PC-9 (cell line): ENCODE data around the gene PPP2R2C. TPM values are rescaled to one million over a fixed set of nuclear protein-coding genes. Genes with fewer than 3 reads are reported as not detected.

Source experiments
- BruUV-seq: library from RNA; stranded (reverse); fragments of 400-500 nt; replicated peaks from 2 replicates; lab custom pipeline; 2021; lab: Mats Ljungman, UMichigan
- CTCF ChIA-PET: fragments of 300-600 bp; sonication (Branson Sonifier 250); formaldehyde crosslinking; loops from one replicate; lab custom pipeline; 2022; ENCODE audit warnings: antibody characterized with exemption; lab: Charles Lee
- POLR2A ChIA-PET: fragments of 300-600 bp; sonication (Branson Sonifier 250); formaldehyde crosslinking; loops from one replicate; lab custom pipeline; 2022; ENCODE audit warnings: antibody characterized with exemption; ENCODE audit not compliant: unreplicated experiment; lab: Charles Lee
- DNase-seq, 2 experiments: peaks; one replicate each; pipeline versions ENCODE4 v3.0.0 to v3.0.0-alpha.2; 2015 to 2022; ENCODE audit warnings: mixed read lengths in 1 of 2
- H2AFZ ChIP-seq: fragments of 200-600 bp; sonication (generic); 2 replicates; pipeline ENCODE4 v1.8.1; 2017; ENCODE audit warnings: antibody characterized with exemption
- H3F3A ChIP-seq: fragments of 200-600 bp; sonication (generic); 2 replicates; pipeline ENCODE4 v1.8.1; 2017; ENCODE audit warnings: antibody characterized with exemption, mild to moderate bottlenecking, low read depth; ENCODE audit not compliant: insufficient read depth
- H3K27ac ChIP-seq: fragments of 200-600 bp; sonication (generic); 2 replicates; pipeline ENCODE4 v1.6.1; 2016; ENCODE audit warnings: mixed run types
- H3K27me3 ChIP-seq: fragments of 200-600 bp; sonication (generic); 2 replicates; pipeline ENCODE4 v1.6.1; 2016; ENCODE audit warnings: low read depth, mixed run types; ENCODE audit not compliant: insufficient read depth
- H3K36me3 ChIP-seq: fragments of 200-600 bp; sonication (generic); 2 replicates; pipeline ENCODE4 v1.6.1; 2016; ENCODE audit warnings: low read depth, mixed run types
- H3K4me1 ChIP-seq: fragments of 200-600 bp; sonication (generic); replicated peaks from 2 replicates; pipeline ENCODE4 v1.6.1; 2016; ENCODE audit warnings: mixed run types; ENCODE audit not compliant: insufficient read depth
- H3K4me2 ChIP-seq: fragments of 200-600 bp; sonication (generic); 2 replicates; pipeline ENCODE4 v1.6.1; 2017; ENCODE audit warnings: mixed run types
- H3K4me3 ChIP-seq: fragments of 200-600 bp; sonication (generic); 2 replicates; pipeline ENCODE4 v1.6.1; 2016; ENCODE audit warnings: mixed run types
- H3K79me2 ChIP-seq: fragments of 200-600 bp; sonication (generic); 2 replicates; pipeline ENCODE4 v1.6.1; 2017; ENCODE audit warnings: low read depth, mixed run types
- H3K9me2 ChIP-seq: fragments of 200-600 bp; sonication (generic); 2 replicates; pipeline ENCODE4 v1.8.1; 2017; ENCODE audit warnings: mild to moderate bottlenecking; ENCODE audit not compliant: insufficient read depth
- H3K9me3 ChIP-seq: fragments of 200-600 bp; sonication (generic); 2 replicates; pipeline ENCODE4 v1.8.1; 2016; ENCODE audit warnings: low read depth; ENCODE audit not compliant: insufficient read depth
- H4K20me1 ChIP-seq: fragments of 200-600 bp; sonication (generic); 2 replicates; pipeline ENCODE4 v1.8.1; 2017; ENCODE audit not compliant: insufficient read depth
- CTCF ChIP-seq: fragments of 200-600 bp; sonication (generic); conservative IDR thresholded peaks from 2 replicates; pipeline ENCODE4 v1.6.1; 2017; ENCODE audit warnings: mixed run types, antibody characterized with exemption, mild to moderate bottlenecking, moderate library complexity
- EZH2 ChIP-seq: fragments of 200-600 bp; sonication (generic); IDR thresholded peaks from 2 replicates; pipeline ENCODE4 v1.8.0; 2017; ENCODE audit warnings: antibody characterized with exemption, low read depth
- intact Hi-C: fragments of 100-400 bp; cut with micrococcal nuclease; formaldehyde crosslinking; loops from one replicate; pipeline ENCODE4 v1.10.0; 2022; ENCODE audit not compliant: unreplicated experiment
- total RNA-seq: library from RNA; stranded (reverse); gene quantifications from 2 replicates; pipeline ENCODE4 v1.2.3, GENCODE V29; 2021

PPP2R2C gene
- total RNA-seq, 1 experiment from 2014 or later: 40.9 TPM

- no peaks in the 10 kb centered on the region for H3K79me2 ChIP-seq
Observed at GRCh38 chr4:6448476-6449170, 23.8 kb downstream of the PPP2R2C start.

GRCh38 chr4:6447672-6448171 is 24.7 kb downstream of the PPP2R2C start:
- Histone ChIP-seq H3F3A (no peaks in the 10 kb centered on the region), H3K27ac (no peak overlapping the region), H3K36me3 (no peaks in the 10 kb centered on the region), H3K9me2 (no peaks in the 10 kb centered on the region), H2AFZ (no peak overlapping the region), H3K79me2 (no peaks in the 10 kb centered on the region), H3K4me3 (no peak overlapping the region), H3K4me1 (no peaks in the 10 kb centered on the region), H4K20me1 (no peaks in the 10 kb centered on the region), H3K4me2 (no peak overlapping the region), H3K9me3 (no peaks in the 10 kb centered on the region), H3K27me3 (no peaks in the 10 kb centered on the region)
- ChIA-PET POLR2A (no interaction called here), CTCF (no interaction called here)
- BruUV-seq: no TSS peak
- intact Hi-C loops: no loop called here
- DNase-seq: no peak
- TF ChIP-seq CTCF (no peak), EZH2 (no peak)

More at GRCh38 chr4:6448476-6449170, 23.8 kb downstream of the PPP2R2C start:
- H3K9me3 ChIP-seq: no peaks in the 10 kb centered on the region
- ChIA-PET POLR2A (no interaction called here), CTCF (no interaction called here)
- H4K20me1 ChIP-seq: no peaks in the 10 kb centered on the region
- H3K27me3 ChIP-seq: no peaks in the 10 kb centered on the region
- no peaks in the 10 kb centered on the region for H3K4me1 ChIP-seq
- H3K27ac ChIP-seq: no peak overlapping the region
- no TSS peak for BruUV-seq
- H3K4me3 ChIP-seq: no peak overlapping the region
- no peaks in the 10 kb centered on the region for H3K9me2 ChIP-seq
- no peak for DNase-seq
- no peaks in the 10 kb centered on the region for H3F3A ChIP-seq
- H2AFZ ChIP-seq: no peak overlapping the region
- H3K4me2 ChIP-seq: no peak overlapping the region
- intact Hi-C loops: no loop called here
- H3K36me3 ChIP-seq: no peaks in the 10 kb centered on the region
- TF ChIP-seq EZH2 (no peak), CTCF (no peak)

- Histone ChIP-seq H3K4me1 (no peaks in the 10 kb centered on the region), H3K9me2 (no peaks in the 10 kb centered on the region), H2AFZ (no peak overlapping the region), H3K36me3 (no peaks in the 10 kb centered on the region), H4K20me1 (no peaks in the 10 kb centered on the region), H3K27ac (no peak overlapping the region), H3F3A (no peaks in the 10 kb centered on the region), H3K4me2 (no peak overlapping the region), H3K27me3 (no peaks in the 10 kb centered on the region), H3K9me3 (no peaks in the 10 kb centered on the region), H3K79me2 (no peaks in the 10 kb centered on the region), H3K4me3 (no peak overlapping the region)
- intact Hi-C loops: no loop called here
- POLR2A ChIA-PET: no interaction called here
- TF ChIP-seq CTCF (no peak), EZH2 (no peak)
- no peak for DNase-seq
- CTCF ChIA-PET: no interaction called here
- no TSS peak for BruUV-seq
Observed at GRCh38 chr4:6446538-6447451, 25.6 kb downstream of the PPP2R2C start.
